GM19395 (cell line): ENCODE data around the gene GCNA.
A peak's percentile ranks its signal among the peaks of the same experiment; 100 is the strongest.

ENCODE experiments used
- ATAC-seq: cut with Tn5 transposase; IDR thresholded peaks from one replicate; pipeline ENCODE4 v1.9.1; 2021; ENCODE audit warnings: mild to moderate bottlenecking, moderate library complexity; ENCODE audit not compliant: unreplicated experiment

GCNA gene

GRCh38 chrX:71578253-71579135 is at the start of gene GCNA:
Gene GCNA (plus strand): TSS chrX:71578437. CDS start chrX:71580822, 2,385 bp downstream.
- no peak for ATAC-seq

DNA sequence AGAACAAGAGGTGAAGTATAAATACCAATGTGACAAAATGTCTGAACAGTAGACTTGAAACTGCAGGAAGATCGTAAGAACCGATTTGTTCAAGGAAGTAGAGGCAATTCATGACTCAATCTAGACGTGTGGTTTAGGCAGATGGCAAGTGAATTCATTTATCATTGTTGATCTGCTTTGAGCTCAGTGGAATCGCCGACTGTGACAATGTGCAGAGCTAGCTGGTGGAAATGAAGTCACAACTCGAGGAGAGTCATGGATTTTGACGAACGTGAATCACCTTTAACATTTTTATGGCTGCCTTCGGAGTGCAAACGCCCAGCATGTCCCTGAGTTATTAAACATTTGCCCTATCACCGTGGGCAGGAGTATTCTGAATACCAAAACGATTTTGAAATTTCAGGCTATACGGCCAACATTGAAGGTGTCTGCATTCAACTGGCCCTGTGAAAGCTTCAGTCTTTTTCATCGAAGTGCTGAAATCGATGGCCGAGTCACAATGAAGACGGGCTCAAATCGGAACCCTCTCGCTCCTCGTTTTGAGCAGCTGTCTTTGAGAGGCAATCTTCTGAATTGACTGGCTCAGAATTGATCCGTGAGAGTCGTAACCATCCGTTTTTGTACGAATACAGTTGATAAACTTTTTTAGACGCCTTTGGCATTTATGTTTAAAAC is 46.0 kb upstream of the GCNA start:
- ATAC-seq: peak; percentile 24

DNA sequence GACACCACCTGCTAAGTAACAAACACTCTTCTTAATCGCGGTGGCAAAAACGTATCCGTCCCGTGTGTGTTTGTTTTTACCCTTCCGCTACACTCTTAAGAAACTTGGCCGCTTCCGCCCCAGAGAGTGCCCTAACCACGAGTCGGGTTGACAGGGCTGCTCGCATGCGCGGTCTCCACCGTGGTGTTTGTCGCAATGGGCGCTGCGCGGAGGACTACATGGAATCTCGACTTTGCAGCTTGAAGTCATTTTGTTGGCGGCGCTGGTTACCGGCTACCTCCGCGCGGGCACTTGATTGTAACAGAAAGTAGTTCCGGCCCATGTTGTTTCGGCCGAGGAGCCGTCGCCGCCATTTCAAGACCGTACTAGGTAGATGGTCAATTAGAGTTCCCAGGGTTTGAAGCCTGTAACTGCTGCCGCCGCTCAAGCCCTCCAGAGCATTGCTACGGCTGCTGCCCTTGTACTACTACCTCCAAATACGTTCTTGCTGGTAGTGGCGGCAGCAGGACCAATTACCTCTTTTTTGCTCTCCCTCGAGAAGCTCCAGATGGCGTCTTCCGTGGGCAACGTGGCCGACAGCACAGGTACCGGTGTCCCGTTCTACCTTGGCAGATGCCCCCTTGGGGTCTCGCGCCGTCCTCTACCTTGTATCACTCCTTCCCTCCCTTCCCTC is 45.3 kb upstream of the GCNA start, which contains the start of gene OGT:
Gene OGT (plus strand): TSS at position 352 of the 673 bp plus-strand sequence. CDS start 196 bp downstream, at position 548.
- peak; percentile 69 for ATAC-seq

- no peak for ATAC-seq
Measured at GRCh38 chrX:71533516-71533850, 44.8 kb upstream of the GCNA start.

DNA sequence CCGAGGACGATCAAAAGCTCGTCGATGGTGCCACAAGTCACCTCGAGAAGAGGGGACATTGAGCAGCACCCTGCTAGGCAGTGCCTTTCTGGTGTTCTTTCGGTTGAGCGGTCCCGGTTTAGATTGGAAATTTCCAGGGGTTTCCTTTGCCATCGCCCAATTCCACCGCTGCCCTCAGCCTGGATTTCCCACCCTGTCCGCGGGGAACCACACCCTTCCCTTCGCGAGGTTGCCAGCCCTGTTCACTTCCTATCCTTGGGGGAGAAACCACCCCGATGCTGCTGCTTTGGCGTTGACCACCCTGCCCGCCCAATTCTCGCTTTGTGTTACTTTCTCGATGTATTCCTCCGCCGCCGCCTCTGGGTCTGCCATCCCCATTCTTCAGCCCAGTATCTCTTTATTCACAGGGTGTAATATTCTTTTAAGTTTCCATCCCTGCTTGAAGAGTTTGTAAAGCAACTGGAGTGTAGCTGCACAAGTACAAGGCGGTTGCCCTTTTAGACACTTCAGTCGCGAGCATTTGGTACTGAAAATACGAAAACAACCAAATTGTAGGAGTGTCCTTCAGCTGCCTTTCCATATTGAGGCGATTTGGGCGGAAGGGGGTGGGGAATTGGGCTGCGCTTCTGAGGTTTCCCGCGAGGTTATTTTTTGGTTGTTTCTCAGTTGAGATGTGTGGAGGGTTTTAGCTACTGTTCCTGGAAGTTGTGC is 44.2 kb upstream of the GCNA start:
- peak; percentile 37 for ATAC-seq

- no peak for ATAC-seq
Measured at GRCh38 chrX:71534773-71535544, 43.3 kb upstream of the GCNA start.

- no peak for ATAC-seq
Measured at GRCh38 chrX:71536285-71536684, 42.0 kb upstream of the GCNA start.

DNA sequence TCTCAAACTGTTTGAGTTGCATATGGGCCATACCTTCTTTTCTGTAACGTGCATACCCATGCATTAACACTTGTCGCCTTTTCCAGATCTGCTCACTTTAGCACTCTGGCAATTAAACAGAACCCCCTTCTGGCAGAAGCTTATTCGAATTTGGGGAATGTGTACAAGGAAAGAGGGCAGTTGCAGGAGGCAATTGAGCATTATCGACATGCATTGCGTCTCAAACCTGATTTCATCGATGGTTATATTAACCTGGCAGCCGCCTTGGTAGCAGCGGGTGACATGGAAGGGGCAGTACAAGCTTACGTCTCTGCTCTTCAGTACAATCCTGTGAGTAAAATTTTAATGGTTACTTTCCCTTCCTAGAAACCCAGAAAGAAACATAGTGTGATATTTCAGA is 40.5 kb upstream of the GCNA start:
- ATAC-seq: no peak

GRCh38 chrX:71540801-71541200 is 37.4 kb upstream of the GCNA start:
- ATAC-seq: peak; percentile 27

- ATAC-seq: peak; percentile 85
Measured at GRCh38 chrX:71541210-71542022, 36.8 kb upstream of the GCNA start.

DNA sequence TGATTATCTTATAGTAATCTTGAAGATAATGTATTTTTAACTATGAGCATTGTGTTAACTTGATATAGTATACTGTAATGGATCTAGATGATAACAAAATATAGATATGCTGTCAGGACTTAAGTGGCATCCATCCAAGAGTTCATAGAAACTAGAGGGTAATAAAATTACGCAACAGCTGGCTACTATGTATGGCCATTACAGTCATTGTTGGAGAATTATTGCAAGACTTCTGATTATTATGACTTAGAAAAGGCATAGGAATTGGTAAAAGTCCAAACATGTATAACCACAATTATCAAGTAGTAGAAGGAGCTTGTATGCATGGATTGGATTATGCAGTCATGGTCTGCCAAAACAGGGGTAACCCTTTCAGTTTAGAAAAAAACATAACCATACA is 35.8 kb upstream of the GCNA start:
- ATAC-seq: no peak

DNA sequence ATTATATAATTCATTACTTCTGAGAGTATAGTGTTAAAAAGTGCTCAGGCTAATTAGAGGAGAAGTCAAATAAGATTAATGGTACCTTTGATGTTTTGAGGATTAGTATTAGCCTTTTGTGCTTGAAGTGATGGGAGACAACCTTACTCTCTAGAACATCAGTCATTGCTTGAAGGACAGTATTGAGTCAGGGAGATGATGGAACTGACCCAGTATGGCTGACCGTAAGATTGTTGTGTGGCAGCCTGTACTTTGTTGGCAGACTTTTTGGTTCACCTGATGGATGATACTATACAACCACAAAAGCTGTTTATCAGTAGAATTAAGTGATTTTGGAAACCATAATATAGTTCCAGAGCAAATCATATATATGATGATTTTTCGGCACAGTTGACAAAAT is 35.4 kb upstream of the GCNA start:
- no peak for ATAC-seq

- no peak for ATAC-seq
Measured at GRCh38 chrX:71543316-71543715, 34.9 kb upstream of the GCNA start.

GRCh38 chrX:71545364-71545763 is 32.9 kb upstream of the GCNA start:
- no peak for ATAC-seq

GRCh38 chrX:71546879-71547278 is 31.4 kb upstream of the GCNA start:
- no peak for ATAC-seq

- no peak for ATAC-seq
Measured at GRCh38 chrX:71547339-71547738, 30.9 kb upstream of the GCNA start.

DNA sequence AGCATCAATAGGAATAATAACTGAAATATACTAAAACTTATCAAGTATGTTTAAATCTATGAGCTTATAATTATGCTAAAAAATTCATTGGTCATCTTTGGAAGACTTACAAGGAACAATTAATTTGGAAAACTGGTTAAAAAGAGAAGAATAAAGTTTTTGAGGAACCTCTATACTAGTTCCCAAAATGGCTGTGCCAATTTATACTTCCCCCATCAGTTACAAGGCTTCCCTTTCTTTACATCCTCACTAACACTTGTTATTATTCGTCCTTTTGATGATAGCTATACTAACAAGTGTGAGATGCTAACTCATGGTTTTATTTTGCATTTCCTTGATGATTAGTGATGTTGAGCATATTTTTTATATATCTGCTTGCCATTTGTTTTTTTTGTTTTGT is 28.3 kb upstream of the GCNA start:
- ATAC-seq: no peak

DNA sequence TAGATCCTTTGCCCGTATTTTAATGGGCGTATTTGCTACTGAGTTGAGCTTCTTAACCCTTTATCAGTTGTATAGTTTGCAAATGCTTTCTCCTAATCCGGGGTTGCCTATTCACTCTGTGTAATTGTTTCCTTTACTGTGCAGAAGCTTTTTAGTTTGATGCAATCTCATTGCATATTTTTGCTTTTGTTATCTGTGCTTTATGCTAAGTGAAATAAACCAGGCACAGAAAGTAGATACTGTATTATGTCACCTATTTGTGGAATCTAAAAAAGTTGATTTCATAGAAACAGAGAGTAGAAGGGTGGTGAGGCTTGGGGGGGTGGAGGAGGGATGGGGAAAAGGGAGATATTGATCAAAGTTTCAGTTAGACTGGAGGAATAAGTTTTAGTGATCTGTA is 27.7 kb upstream of the GCNA start:
- ATAC-seq: no peak

DNA sequence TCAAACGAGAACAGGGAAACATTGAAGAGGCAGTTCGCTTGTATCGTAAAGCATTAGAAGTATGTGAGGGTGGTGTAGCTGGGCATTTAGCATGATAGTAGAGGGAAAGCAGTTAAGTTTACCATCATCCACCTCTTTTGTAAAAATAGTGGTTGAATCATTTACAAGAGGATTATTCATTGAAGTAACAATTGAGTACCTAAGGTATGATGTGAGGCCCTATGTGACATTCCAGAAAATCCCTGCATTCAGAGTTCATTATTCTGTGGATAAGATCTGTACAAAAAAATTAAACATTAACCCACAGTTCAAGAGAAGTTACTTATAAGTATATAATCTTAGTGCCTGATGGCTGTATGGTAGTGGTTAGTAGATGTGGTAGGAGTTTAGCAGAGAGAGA is 22.2 kb upstream of the GCNA start:
- ATAC-seq: no peak
